NB4 (cell line): Measurements from ENCODE around the gene ATXN7L3B.

Experiments
- DNase-seq: peaks from one replicate; pipeline ENCODE4 v3.0.0; 2010; ENCODE audit warnings: low read depth
- H3K4me3 ChIP-seq: one replicate; pipeline ENCODE4 v1.5.1; 2011; ENCODE audit warnings: mild to moderate bottlenecking, low read depth, low read length, moderate library complexity
- MYC ChIP-seq: IDR thresholded peaks from 2 replicates; pipeline ENCODE4 v1.6.1; 2011; ENCODE audit warnings: low read depth, low read length
- POLR2A ChIP-seq: IDR thresholded peaks from 2 replicates; pipeline ENCODE4 v1.6.1; 2011; ENCODE audit warnings: mild to moderate bottlenecking; ENCODE audit not compliant: insufficient read length; ENCODE audit errors: extremely low read depth
- TF ChIP-seq, protein P1 (sequence below): IDR thresholded peaks from one replicate; pipeline ENCODE4 v1.5.1; 2012; ENCODE audit warnings: low read depth, low read length
- TF ChIP-seq, protein P2 (sequence below): IDR thresholded peaks from 2 replicates; pipeline ENCODE4 v1.6.1; 2011; ENCODE audit warnings: low read depth, low read length

The ATXN7L3B gene

DNA sequence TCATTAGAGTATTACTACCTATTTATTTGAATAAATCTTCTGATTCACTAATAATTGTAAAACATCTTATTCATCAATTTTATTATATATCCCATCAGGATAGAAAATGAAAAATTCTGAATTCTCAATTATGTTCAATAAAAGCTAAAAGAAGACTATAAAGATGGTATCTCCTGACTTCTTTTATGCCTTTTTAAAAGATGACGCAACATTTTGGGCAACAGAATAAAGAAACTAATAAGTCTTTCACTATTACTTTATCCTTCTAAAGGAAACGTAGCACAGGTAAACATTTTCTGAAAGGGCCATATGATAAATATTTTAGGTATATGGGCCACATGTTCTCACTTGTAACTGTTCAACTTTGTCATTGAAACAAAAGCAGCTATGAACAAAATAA is 10.1 kb upstream of the ATXN7L3B start:
- DNase-seq = no peak
- H3K4me3 ChIP-seq = no peak overlapping the region
- TF ChIP-seq MYC (no peak), POLR2A (no peak)
- TF ChIP-seq, protein P1, sequence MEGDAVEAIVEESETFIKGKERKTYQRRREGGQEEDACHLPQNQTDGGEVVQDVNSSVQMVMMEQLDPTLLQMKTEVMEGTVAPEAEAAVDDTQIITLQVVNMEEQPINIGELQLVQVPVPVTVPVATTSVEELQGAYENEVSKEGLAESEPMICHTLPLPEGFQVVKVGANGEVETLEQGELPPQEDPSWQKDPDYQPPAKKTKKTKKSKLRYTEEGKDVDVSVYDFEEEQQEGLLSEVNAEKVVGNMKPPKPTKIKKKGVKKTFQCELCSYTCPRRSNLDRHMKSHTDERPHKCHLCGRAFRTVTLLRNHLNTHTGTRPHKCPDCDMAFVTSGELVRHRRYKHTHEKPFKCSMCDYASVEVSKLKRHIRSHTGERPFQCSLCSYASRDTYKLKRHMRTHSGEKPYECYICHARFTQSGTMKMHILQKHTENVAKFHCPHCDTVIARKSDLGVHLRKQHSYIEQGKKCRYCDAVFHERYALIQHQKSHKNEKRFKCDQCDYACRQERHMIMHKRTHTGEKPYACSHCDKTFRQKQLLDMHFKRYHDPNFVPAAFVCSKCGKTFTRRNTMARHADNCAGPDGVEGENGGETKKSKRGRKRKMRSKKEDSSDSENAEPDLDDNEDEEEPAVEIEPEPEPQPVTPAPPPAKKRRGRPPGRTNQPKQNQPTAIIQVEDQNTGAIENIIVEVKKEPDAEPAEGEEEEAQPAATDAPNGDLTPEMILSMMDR = no peak
- TF ChIP-seq, protein P2, sequence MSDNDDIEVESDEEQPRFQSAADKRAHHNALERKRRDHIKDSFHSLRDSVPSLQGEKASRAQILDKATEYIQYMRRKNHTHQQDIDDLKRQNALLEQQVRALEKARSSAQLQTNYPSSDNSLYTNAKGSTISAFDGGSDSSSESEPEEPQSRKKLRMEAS = no peak

DNA sequence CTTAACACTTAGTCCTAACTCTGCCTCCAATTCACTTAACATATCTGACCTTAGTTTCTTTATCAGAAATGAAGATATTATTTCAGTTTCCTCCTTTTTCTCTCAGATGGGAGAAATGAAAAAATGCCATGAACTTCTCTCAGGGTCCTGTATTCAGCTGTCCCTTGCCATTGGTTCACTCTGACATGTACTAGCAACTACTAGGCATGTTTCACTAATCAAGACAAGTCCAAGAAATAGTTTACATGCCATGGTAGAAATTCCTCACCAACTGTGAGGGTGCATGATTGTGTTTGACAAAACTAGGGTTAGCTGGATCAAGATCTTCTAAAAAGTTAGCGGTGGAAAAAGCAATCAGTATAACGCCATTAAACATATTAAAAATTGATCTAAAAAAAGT is 7.0 kb upstream of the ATXN7L3B start:
- TF ChIP-seq, protein P1 = no peak
- TF ChIP-seq POLR2A (no peak), MYC (no peak)
- TF ChIP-seq, protein P2 = no peak
- no peak for DNase-seq
- no peak overlapping the region for H3K4me3 ChIP-seq

DNA sequence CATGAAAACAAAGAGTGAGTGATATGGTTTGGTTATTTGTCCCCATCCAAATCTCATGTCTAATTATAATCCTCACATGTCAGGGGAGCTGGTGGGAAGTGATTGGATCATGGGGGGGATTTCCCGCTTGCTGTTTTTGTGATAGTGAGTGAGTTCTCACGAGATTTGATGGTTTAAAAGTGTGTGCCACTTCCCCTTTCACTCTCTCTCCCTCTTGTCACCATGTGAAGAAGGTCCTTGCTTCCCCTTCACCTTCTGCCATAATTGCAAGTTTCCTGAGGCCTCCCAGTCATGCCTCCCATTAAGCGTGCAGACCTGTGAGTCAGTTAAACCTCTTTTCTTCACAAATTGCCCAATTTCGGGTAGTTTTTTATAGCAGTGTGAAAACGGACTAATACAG is 2.1 kb upstream of the ATXN7L3B start:
- TF ChIP-seq MYC = no peak
- TF ChIP-seq, protein P1 = no peak
- no peak for TF ChIP-seq POLR2A
- TF ChIP-seq, protein P2 = no peak
- no peak overlapping the region for H3K4me3 ChIP-seq
- DNase-seq = peak; percentile 53

DNA sequence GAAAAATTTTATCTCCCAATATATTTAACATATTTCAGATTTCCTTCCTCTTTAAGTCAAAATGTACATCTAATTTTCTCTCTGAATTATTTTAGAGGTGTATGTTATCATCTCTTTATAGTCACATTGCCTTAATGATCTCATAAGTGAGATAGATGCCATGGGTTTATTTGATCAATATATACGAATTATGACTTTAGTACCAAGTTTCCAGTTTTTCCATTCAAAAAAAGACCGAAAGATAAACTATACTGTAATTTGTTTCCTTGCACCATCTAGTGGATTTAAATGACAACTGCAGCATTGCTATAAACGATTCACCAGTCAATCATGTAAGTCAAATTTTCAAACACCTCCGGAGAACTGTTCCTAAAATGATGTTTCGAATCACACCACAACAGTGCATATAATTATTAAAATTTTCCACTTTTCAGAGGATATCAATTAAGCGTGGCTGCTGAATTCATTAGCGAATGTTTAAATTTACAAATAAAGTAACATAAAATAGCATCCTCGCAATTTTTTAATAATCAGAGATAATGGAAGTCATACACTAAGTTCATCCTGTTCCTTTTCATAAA is 419 bp upstream of the ATXN7L3B start:
- DNase-seq = peak; percentile 73
- TF ChIP-seq, protein P1 = peak; percentile 44
- TF ChIP-seq POLR2A = no peak
- peak overlapping the region; percentile 94 for H3K4me3 ChIP-seq

DNA sequence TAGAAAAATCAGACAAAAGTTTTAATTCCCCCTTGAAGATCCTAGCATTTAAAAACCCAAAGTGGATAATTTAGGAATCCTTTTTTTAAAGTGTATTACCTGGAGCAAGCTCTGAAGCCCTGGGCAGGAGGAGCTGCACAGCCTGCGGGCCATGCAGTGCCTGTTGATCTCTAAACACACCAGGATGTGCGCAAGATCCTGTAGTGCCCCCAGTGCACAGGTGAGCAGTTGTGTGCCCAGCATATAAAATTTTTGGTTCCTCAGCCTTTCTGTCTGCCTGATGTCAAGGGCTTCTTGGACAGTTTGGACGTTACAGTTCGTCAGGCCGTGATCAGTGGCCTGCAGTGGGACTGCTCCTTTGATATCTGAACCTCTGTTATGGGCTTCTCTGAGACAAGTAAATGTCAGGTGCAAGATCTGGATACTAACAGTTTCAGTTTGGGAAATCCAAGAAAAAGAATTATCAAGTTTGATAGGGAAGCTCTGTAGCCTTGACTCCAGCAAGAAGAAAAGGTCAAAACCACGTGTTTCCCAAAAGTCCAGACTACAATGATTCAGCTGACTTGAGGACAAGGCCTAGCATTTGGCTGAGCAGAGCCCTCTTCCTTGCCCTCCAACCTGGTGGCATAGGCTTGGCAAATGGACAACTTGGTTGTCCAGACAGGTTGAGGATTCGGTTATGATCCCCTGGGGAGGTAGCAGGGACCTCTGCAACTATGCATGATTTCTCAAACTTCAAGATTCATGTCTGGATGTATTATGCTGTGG is 1.0 kb downstream of the ATXN7L3B start:
- TF ChIP-seq, protein P1 = no peak
- no peak for TF ChIP-seq POLR2A
- TF ChIP-seq, protein P2 = peak; percentile 72; the same call in 1 of the 2 replicates
- no peak for TF ChIP-seq MYC
- DNase-seq = peak; percentile 37
- peak overlapping the region; percentile 94 for H3K4me3 ChIP-seq

DNA sequence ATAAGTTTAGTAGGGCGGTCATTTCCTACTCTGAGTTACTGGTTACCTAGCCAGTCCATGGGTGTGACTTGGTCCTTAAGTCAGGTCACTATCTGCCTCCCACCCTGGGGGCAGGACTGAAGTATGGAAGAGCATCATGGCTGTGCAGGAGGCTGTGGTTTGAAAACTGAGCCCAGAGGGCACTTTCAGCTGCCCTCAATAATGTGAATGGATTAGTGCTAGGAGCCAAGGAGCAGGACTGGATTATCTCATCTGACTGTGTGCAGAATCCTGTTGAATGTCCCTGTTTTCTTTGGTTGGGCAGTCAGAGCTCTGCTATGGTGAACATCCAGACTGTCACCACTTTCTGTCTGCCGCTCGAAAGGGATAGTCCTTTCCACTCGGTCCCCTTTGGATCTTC is 1.6 kb downstream of the ATXN7L3B start:
- DNase-seq = no peak
- TF ChIP-seq, protein P1 = no peak
- TF ChIP-seq, protein P2 = no peak
- TF ChIP-seq MYC = no peak
- no peak for TF ChIP-seq POLR2A
- H3K4me3 ChIP-seq = peak overlapping the region; percentile 94
